Keratinocyte (primary cell): ENCODE data around the gene SERPINE2. TPM values are rescaled to one million over a fixed set of nuclear protein-coding genes. Genes with fewer than 3 reads are reported as not detected.

Experiments
- DNase-seq: peaks from one replicate; pipeline ENCODE4 v3.0.0-alpha.2; 2011; ENCODE audit warnings: low read depth, missing footprints, low spot score
- FAIRE-seq: peaks from 2 replicates; lab custom pipeline; 2011; peaks lifted over from hg19 to GRCh38; lab: Jason Lieb, UNC
- H2AFZ ChIP-seq: 2 replicates; pipeline ENCODE4 v1.6.0; 2012; ENCODE audit warnings: low read length, control low read depth, inconsistent platforms; ENCODE audit not compliant: control insufficient read depth
- H3K27ac ChIP-seq: 2 replicates; pipeline ENCODE4 v1.5.1; 2011; ENCODE audit warnings: low read length; ENCODE audit not compliant: control insufficient read depth, insufficient read depth
- H3K27me3 ChIP-seq: 3 replicates; pipeline ENCODE4 v1.6.0; 2011; ENCODE audit warnings: low read length; ENCODE audit not compliant: control insufficient read depth, insufficient read depth; ENCODE audit errors: extremely low read depth
- H3K36me3 ChIP-seq, 2 experiments: 2 replicates in 1 of 2; 3 replicates in 1 of 2; pipeline ENCODE4 v1.5.1; 2011; ENCODE audit warnings: low read length in 2 of 2, mild to moderate bottlenecking in 1 of 2; ENCODE audit not compliant: control insufficient read depth in 2 of 2, insufficient read depth in 2 of 2; ENCODE audit errors: extremely low read depth in 1 of 2
- H3K4me1 ChIP-seq: 3 replicates; pipeline ENCODE4 v1.5.1; 2011; ENCODE audit warnings: low read length; ENCODE audit not compliant: control insufficient read depth, insufficient read depth; ENCODE audit errors: extremely low read depth
- H3K4me2 ChIP-seq: 3 replicates; pipeline ENCODE4 v1.6.0; 2011; ENCODE audit warnings: low read depth, low read length; ENCODE audit not compliant: control insufficient read depth, insufficient read depth; ENCODE audit errors: extremely low read depth
- H3K4me3 ChIP-seq, 3 experiments: fragments of 200-600 bp in 1 of 3; sonication (generic) in 1 of 3; 2 replicates in 2 of 3; 3 replicates in 1 of 3; pipeline ENCODE4 v1.5.1; 2011 to 2016; ENCODE audit warnings: low read length in 3 of 3, mild to moderate bottlenecking in 3 of 3, control low read depth in 2 of 3, inconsistent platforms in 1 of 3, low read depth in 1 of 3, mixed read lengths in 1 of 3, mixed run types in 1 of 3, moderate library complexity in 1 of 3; ENCODE audit not compliant: control insufficient read depth in 2 of 3, insufficient read depth in 2 of 3; ENCODE audit errors: extremely low read depth in 1 of 3
- H3K79me2 ChIP-seq: 2 replicates; pipeline ENCODE4 v1.6.0; 2012; ENCODE audit warnings: low read length; ENCODE audit not compliant: control insufficient read depth, insufficient read depth
- H3K9ac ChIP-seq: 3 replicates; pipeline ENCODE4 v1.6.0; 2011; ENCODE audit warnings: low read length; ENCODE audit not compliant: control insufficient read depth, insufficient read depth; ENCODE audit errors: extremely low read depth
- H3K9me1 ChIP-seq: 3 replicates; pipeline ENCODE4 v1.6.0; 2011; ENCODE audit warnings: low read length; ENCODE audit not compliant: control insufficient read depth, insufficient read depth; ENCODE audit errors: extremely low read depth
- H3K9me3 ChIP-seq: 2 replicates; pipeline ENCODE4 v1.5.1; 2012; ENCODE audit warnings: low read depth, low read length; ENCODE audit not compliant: control insufficient read depth
- H4K20me1 ChIP-seq: 3 replicates; pipeline ENCODE4 v1.6.0; 2011; ENCODE audit warnings: low read length; ENCODE audit not compliant: control insufficient read depth, insufficient read depth; ENCODE audit errors: extremely low read depth
- CTCF ChIP-seq, 3 experiments: IDR thresholded peaks in 1 of 3; conservative IDR thresholded peaks in 1 of 3; optimal IDR thresholded peaks in 1 of 3; 2 replicates in 2 of 3; 3 replicates in 1 of 3; pipeline versions ENCODE3 to v1.5.1; 2011; ENCODE audit warnings: low read length in 3 of 3, mild to moderate bottlenecking in 3 of 3, moderate library complexity in 2 of 3, control low read depth in 1 of 3, inconsistent platforms in 1 of 3; ENCODE audit not compliant: insufficient read depth in 2 of 3; ENCODE audit errors: extremely low read depth in 1 of 3
- EZH2 ChIP-seq: IDR thresholded peaks from one replicate; pipeline ENCODE4 v1.6.1; 2012; ENCODE audit warnings: inconsistent platforms, mild to moderate bottlenecking, low read length, moderate library complexity
- dilution Hi-C: fragments of 300-500 bp; cut with MboI; formaldehyde crosslinking; loops from one replicate; pipeline ENCODE4 v1.7.0; 2020; ENCODE audit warnings: low sequenced_read_pairs; ENCODE audit not compliant: extremely low pct_ligation_motif_present
- polyA plus RNA-seq, 5 experiments: library from polyadenylated mRNA; depleted of rRNA in 3 of 5; stranded (reverse) in 3 of 5; stranded (forward) in 1 of 5; unstranded in 1 of 5; fragments of >200 nt; gene quantifications; 1 replicate in 1 of 5; 2 replicates in 3 of 5; 3 replicates in 1 of 5; pipeline versions ENCODE4 v1.2.1 to v1.2.3, GENCODE V29; 2011 to 2012; ENCODE audit warnings: missing spikeins in 2 of 5, low read depth in 1 of 5, low replicate concordance in 1 of 5

Gene SERPINE2
- polyA plus RNA-seq, 1 donor (not counting 4 experiments of a cell fraction or from before 2014, with no cell fraction given) = 306 TPM

GRCh38 chr2:224058048-224058775 lies 19.1 kb upstream of the SERPINE2 start:
- Histone ChIP-seq H3K36me3 (no peaks in the 10 kb centered on the region), H3K27ac (no peak overlapping the region), H3K79me2 (no peaks in the 10 kb centered on the region), H3K9me1 (no peaks in the 10 kb centered on the region), H3K4me1 (no peaks in the 10 kb centered on the region), H3K27me3 (no peaks in the 10 kb centered on the region), H3K4me3 (no peak overlapping the region), H4K20me1 (no peaks in the 10 kb centered on the region), H3K4me2 (no peak overlapping the region), H3K9ac (no peak overlapping the region), H2AFZ (no peak overlapping the region), H3K9me3 (peaks cover 2% of the 10 kb centered on the region)
- DNase-seq = no peak
- no peak for FAIRE-seq
- TF ChIP-seq CTCF (optimal IDR thresholded peaks at IDR 0.05 in 1 of 3, IDR thresholded peaks at IDR 0.05 in 1 of 3, conservative IDR thresholded peaks at IDR 0.05 in 1 of 3; ENCODE audit: extremely low read depth in 1 of 3, insufficient read depth in 2 of 3, low read length in 3 of 3) = no peak
- no peak for TF ChIP-seq EZH2
- dilution Hi-C loops = no loop called here

- H4K20me1 ChIP-seq = no peaks in the 10 kb centered on the region
- no peaks in the 10 kb centered on the region for H3K4me1 ChIP-seq
- no peak overlapping the region for H3K4me2 ChIP-seq
- no peaks in the 10 kb centered on the region for H3K9me1 ChIP-seq
- no peaks in the 10 kb centered on the region for H3K79me2 ChIP-seq
- TF ChIP-seq CTCF (optimal IDR thresholded peaks at IDR 0.05 in 1 of 3, IDR thresholded peaks at IDR 0.05 in 1 of 3, conservative IDR thresholded peaks at IDR 0.05 in 1 of 3; ENCODE audit: extremely low read depth in 1 of 3, insufficient read depth in 2 of 3, low read length in 3 of 3) = no peak
- TF ChIP-seq EZH2 = no peak
- dilution Hi-C loops = no loop called here
- H3K36me3 ChIP-seq = no peaks in the 10 kb centered on the region
- no peak overlapping the region for H3K9ac ChIP-seq
- H3K27ac ChIP-seq = no peak overlapping the region
- no peak overlapping the region for H2AFZ ChIP-seq
- H3K9me3 ChIP-seq = peaks cover 2% of the 10 kb centered on the region
- H3K27me3 ChIP-seq = no peaks in the 10 kb centered on the region
- no peak for DNase-seq
- FAIRE-seq = no peak
- no peak overlapping the region for H3K4me3 ChIP-seq
These were observed 17.8 kb upstream of the SERPINE2 start for GRCh38 chr2:224056889-224057288.
